GM21528 (cell line): Measurements from ENCODE around the gene DOC2A.
"Not testable (repeated sequence)": the region's sequence is repeated elsewhere in the genome, so short reads cannot be mapped to it uniquely, and the experiment has no call there.

Experiments
- ATAC-seq: cut with Tn5 transposase; IDR thresholded peaks from one replicate; pipeline ENCODE4 v1.9.1; 2021; ENCODE audit warnings: mild to moderate bottlenecking, moderate library complexity; ENCODE audit not compliant: unreplicated experiment, low FRiP score

The DOC2A gene

GRCh38 chr16:30010844-30011713, at the start of gene DOC2A:
Gene DOC2A, minus strand, starts transcription at chr16:30011027. Its CDS starts 805 bp downstream, at chr16:30010222.
- ATAC-seq: no peak

- ATAC-seq: no peak
Observed at GRCh38 chr16:30060346-30060745, 49.5 kb upstream of the DOC2A start.

GRCh38 chr16:30054959-30055553, 44.2 kb upstream of the DOC2A start:
- no peak for ATAC-seq

GRCh38 chr16:30054451-30054850, 43.6 kb upstream of the DOC2A start:
- no peak for ATAC-seq

- no peak for ATAC-seq
Observed at GRCh38 chr16:30053376-30054015, 42.7 kb upstream of the DOC2A start.

GRCh38 chr16:30052671-30053372, 42.0 kb upstream of the DOC2A start:
- no peak for ATAC-seq

GRCh38 chr16:30051518-30051917, 40.7 kb upstream of the DOC2A start:
- no peak for ATAC-seq

GRCh38 chr16:30049871-30050270, 39.0 kb upstream of the DOC2A start:
- ATAC-seq: no peak

- no peak for ATAC-seq
Observed at GRCh38 chr16:30046588-30046987, 35.8 kb upstream of the DOC2A start.

- ATAC-seq: no peak
Observed at GRCh38 chr16:30046178-30046577, 35.4 kb upstream of the DOC2A start.

GRCh38 chr16:30041841-30042240, 31.0 kb upstream of the DOC2A start:
- ATAC-seq: no peak

GRCh38 chr16:30040690-30041089, 29.9 kb upstream of the DOC2A start:
- ATAC-seq: not testable (repeated sequence)

GRCh38 chr16:30040221-30040620, 29.4 kb upstream of the DOC2A start:
- ATAC-seq: no peak

GRCh38 chr16:30033270-30033669, 22.4 kb upstream of the DOC2A start:
- ATAC-seq: no peak

- ATAC-seq: no peak
Observed at GRCh38 chr16:30032083-30032819, 21.4 kb upstream of the DOC2A start.

GRCh38 chr16:30031477-30031918, 20.7 kb upstream of the DOC2A start:
- ATAC-seq: no peak

- ATAC-seq: no peak
Observed at GRCh38 chr16:30030841-30031413, 20.1 kb upstream of the DOC2A start, which contains the start of gene TLCD3B. Gene TLCD3B, minus strand, starts transcription at chr16:30031271. Its CDS starts 744 bp downstream, at chr16:30030527.

GRCh38 chr16:30030011-30030685, 19.3 kb upstream of the DOC2A start:
- ATAC-seq: no peak

- ATAC-seq: no peak
Observed at GRCh38 chr16:30028438-30029076, 17.7 kb upstream of the DOC2A start.
